ENCODE measurements around the gene RNF123. TPM values are rescaled to one million over a fixed set of nuclear protein-coding genes. Genes with fewer than 3 reads are reported as not detected.

The RNF123 gene
- total RNA-seq, 1 experiment from 2014 or later: 71.9 TPM

GRCh38 chr3:49715611-49716121 lies 26.3 kb downstream of the RNF123 start (continued):
- no peak for TF ChIP-seq REST (IDR thresholded peaks at IDR 0.05; ENCODE audit: low read depth)
- TF ChIP-seq ZFX (IDR thresholded peaks at IDR 0.05): no peak
- TF ChIP-seq EGR1 (IDR thresholded peaks at IDR 0.05; ENCODE audit: low read depth): no peak
- TF ChIP-seq SP1 (IDR thresholded peaks at IDR 0.05; ENCODE audit: low read depth): no peak
- no peak for TF ChIP-seq JUND (IDR thresholded peaks at IDR 0.05)
- no peak for TF ChIP-seq YY1 (IDR thresholded peaks at IDR 0.05; ENCODE audit: extremely low read depth, insufficient replicate concordance, low read depth, low read length)
- no peak for TF ChIP-seq TCF7L2 (IDR thresholded peaks at IDR 0.05; ENCODE audit: borderline replicate concordance, extremely low read depth, insufficient read depth, insufficient read length)
- no peak for TF ChIP-seq ZNF274 (IDR thresholded peaks at IDR 0.05; ENCODE audit: low read depth, low read length)

- DNase-seq (ENCODE audit: low read depth, low spot score) (no peak), ATAC-seq (no peak)
- Histone ChIP-seq H4K20me1 (ENCODE audit: insufficient read depth) (no peaks in the 10 kb centered on the region), H3K27me3 (ENCODE audit: insufficient read depth, low read length) (no peaks in the 10 kb centered on the region), H3K4me3 (replicated peaks in 1 of 2; ENCODE audit: low read depth in 1 of 2, low read length in 2 of 2) (no peak overlapping the region), H3K9me2 (ENCODE audit: insufficient read depth) (no peaks in the 10 kb centered on the region), H3K4me1 (ENCODE audit: control insufficient read depth in 1 of 2, insufficient read depth in 2 of 2, low read length in 2 of 2) (peaks cover 0 to 13% of the 10 kb centered on the region in 2 experiments; a peak in 2 of 4 replicates), H3K9ac (ENCODE audit: low read length) (no peak overlapping the region), H3K36me3 (ENCODE audit: control insufficient read depth in 1 of 2, insufficient read depth in 2 of 2, low read length in 2 of 2) (peaks cover 0 to 9% of the 10 kb centered on the region in 2 experiments; a peak in 2 of 4 replicates), H3K4me2 (ENCODE audit: low read length) (no peak overlapping the region), H3K27ac (ENCODE audit: low read depth, low read length) (no peak overlapping the region), H3K9me3 (ENCODE audit: control insufficient read depth in 1 of 2, insufficient read depth in 1 of 2, low read depth in 1 of 2, low read length in 2 of 2) (no peaks in the 10 kb centered on the region), H2AFZ (ENCODE audit: low read depth, low read length, poor library complexity, severe bottlenecking) (no peak overlapping the region), H3K79me2 (ENCODE audit: insufficient read depth, low read length) (no peaks in the 10 kb centered on the region)
- no TSS peak for BruUV-seq (replicated peaks)
- ChIA-PET POLR2A (no interaction called here), CTCF (no interaction called here), RAD21 (ENCODE audit: low non-redundant PET in 1 of 2, low total read pairs in 2 of 2, uncharacterized antibody in 2 of 2, unreplicated experiment in 2 of 2) (no interaction called here)
- intact Hi-C loops (cut with micrococcal nuclease): no loop called here
- TF ChIP-seq SRF (IDR thresholded peaks at IDR 0.05; ENCODE audit: low read depth): no peak
- no peak for TF ChIP-seq REST (IDR thresholded peaks at IDR 0.05; ENCODE audit: low read depth)
- no peak for TF ChIP-seq EZH2phosphoT487 (IDR thresholded peaks at IDR 0.05; ENCODE audit: borderline replicate concordance)
- no peak for TF ChIP-seq CEBPB (IDR thresholded peaks at IDR 0.05; ENCODE audit: low read depth)
- no peak for TF ChIP-seq SIN3A (IDR thresholded peaks at IDR 0.05; ENCODE audit: low read depth)
- TF ChIP-seq ELF1 (IDR thresholded peaks at IDR 0.05; ENCODE audit: borderline replicate concordance, low read depth): no peak
- no peak for TF ChIP-seq EZH2 (IDR thresholded peaks at IDR 0.05)
- no peak for TF ChIP-seq MAX (IDR thresholded peaks at IDR 0.05)
- TF ChIP-seq EGR1 (IDR thresholded peaks at IDR 0.05; ENCODE audit: low read depth): no peak
- no peak for TF ChIP-seq POLR2A (IDR thresholded peaks at IDR 0.05; ENCODE audit: borderline replicate concordance, extremely low read depth, insufficient read depth, insufficient read length)
- no peak for TF ChIP-seq RAD21 (IDR thresholded peaks at IDR 0.05; ENCODE audit: low read depth)
- no peak for TF ChIP-seq CTCF (IDR thresholded peaks at IDR 0.05 in 2 of 3, conservative IDR thresholded peaks at IDR 0.05 in 1 of 3; ENCODE audit: borderline replicate concordance in 1 of 3, insufficient read depth in 1 of 3, low read depth in 2 of 3, low read length in 2 of 3)
Measured at GRCh38 chr3:49716169-49716568, 26.8 kb downstream of the RNF123 start.

Data from HCT116 (cell line).